Adipose tissue (tissue), 3 donors: ENCODE measurements around the gene ARMH4. TPM values are rescaled to one million over a fixed set of nuclear protein-coding genes. Genes with fewer than 3 reads are reported as not detected.

ENCODE experiments used
- H3K27ac ChIP-seq: one replicate; pipeline ENCODE4 v1.5.1; 2013; ENCODE audit warnings: low read depth, low read length
- WGBS, 3 donors: extraction: QIAGEN DNeasy Blood & Tissue Kit; methylation state at CpG; one replicate each; pipeline ENCODE4 v1.1.7; 2013; 5-methylcytosine and 5-hydroxymethylcytosine counted together
- polyA plus RNA-seq, 3 donors: library from polyadenylated mRNA; stranded (reverse); fragments of 200-250 nt; gene quantifications; one replicate each; pipeline ENCODE4 v1.2.3, GENCODE V29; 2013
- donor health status: healthy with polysubstance abuse.
- donor health status: Bipolar disorder and iron deficiency.
- donor health status: healthy.

Gene ARMH4
- polyA plus RNA-seq, 3 donors = 0.61 to 2.2 (median 1.9) TPM

DNA sequence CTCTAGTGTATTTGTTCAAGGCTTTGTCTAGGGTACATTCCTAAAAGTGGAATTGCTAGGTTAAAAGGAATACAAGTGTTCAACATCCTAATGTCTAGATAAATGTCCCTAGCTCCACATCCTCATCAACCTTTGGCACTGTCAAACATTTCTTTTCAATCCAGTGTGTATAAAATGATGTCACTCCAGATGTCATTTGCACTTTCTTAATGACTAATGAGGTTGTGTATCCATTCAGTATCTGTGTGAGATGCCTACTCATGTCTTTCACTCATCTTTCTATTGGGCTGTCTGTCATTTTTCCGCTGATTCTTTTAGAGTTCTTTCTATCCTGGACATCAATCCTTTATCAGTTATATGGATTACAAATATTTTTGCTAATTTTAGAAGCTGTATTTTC lies 43.3 kb downstream of the ARMH4 start:
- WGBS, 3 donors = 95 to 98% (median 95%) methylated on average over 1 of the region's 1 CpG
- no peak overlapping the region for H3K27ac ChIP-seq

GRCh38 chr14:58107947-58108552 lies 44.0 kb downstream of the ARMH4 start:
- no peak overlapping the region for H3K27ac ChIP-seq
- 18 to 24% (median 22%) methylated on average over 4 of the region's 4 CpGs for WGBS, 3 donors

GRCh38 chr14:58107041-58107440 lies 45.0 kb downstream of the ARMH4 start:
- 36 to 86% (median 73%) methylated on average over 1 of the region's 1 CpG for WGBS, 3 donors
- H3K27ac ChIP-seq = no peak overlapping the region

DNA sequence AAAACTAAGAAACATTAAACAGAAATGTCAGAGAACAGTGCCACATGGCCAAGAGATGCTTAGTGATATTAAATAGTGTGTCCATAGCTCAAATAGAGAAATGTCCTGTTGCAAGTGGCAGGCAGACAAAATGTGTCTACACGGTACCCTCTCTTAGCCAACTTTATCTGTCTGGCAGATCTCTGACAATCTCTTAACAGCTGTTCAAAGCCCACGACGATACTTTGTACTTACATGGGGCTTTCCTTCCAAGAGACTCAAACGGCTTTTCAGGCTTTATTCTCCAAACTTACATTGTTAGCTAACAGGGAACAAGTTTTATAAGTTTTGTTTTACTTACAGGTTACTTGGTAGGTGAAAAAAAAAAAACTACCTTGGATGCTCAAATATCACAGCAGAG lies 45.6 kb downstream of the ARMH4 start:
- 24 to 52% (median 51%) methylated on average over 4 of the region's 4 CpGs for WGBS, 3 donors
- no peak overlapping the region for H3K27ac ChIP-seq

GRCh38 chr14:58104808-58105207 lies 47.2 kb downstream of the ARMH4 start:
- WGBS, 3 donors = 40 to 54% (median 43%) methylated on average over 2 of the region's 2 CpGs
- H3K27ac ChIP-seq = no peak overlapping the region

GRCh38 chr14:58100735-58101368 lies 51.2 kb downstream of the ARMH4 start:
- H3K27ac ChIP-seq = no peak overlapping the region
- 86 to 91% (median 90%) methylated on average over 4 of the region's 4 CpGs for whole genome bisulfite sequencing, 3 donors

- 87 to 95% (median 94%) methylated on average over 5 of the region's 5 CpGs for WGBS, 3 donors
- H3K27ac ChIP-seq = no peak overlapping the region
These were observed 52.3 kb downstream of the ARMH4 start for GRCh38 chr14:58099682-58100081.

- H3K27ac ChIP-seq = no peak overlapping the region
- WGBS, 3 donors = 0 to 58% (median 39%) methylated on average over 1 of the region's 1 CpG
These were observed 53.5 kb downstream of the ARMH4 start for GRCh38 chr14:58098507-58098906.

GRCh38 chr14:58096731-58097130 lies 55.3 kb downstream of the ARMH4 start:
- H3K27ac ChIP-seq = no peak overlapping the region
- WGBS, 3 donors = 63 to 84% (median 83%) methylated on average over 2 of the region's 2 CpGs

- no peak overlapping the region for H3K27ac ChIP-seq
- WGBS, 3 donors = 80 to 92% (median 91%) methylated on average over 5 of the region's 5 CpGs
These were observed 60.0 kb downstream of the ARMH4 start for GRCh38 chr14:58091883-58092630.

- H3K27ac ChIP-seq = no peak overlapping the region
- WGBS, 3 donors = 93 to 97% (median 95%) methylated on average over 3 of the region's 3 CpGs
These were observed 62.4 kb downstream of the ARMH4 start for GRCh38 chr14:58089612-58090011.

DNA sequence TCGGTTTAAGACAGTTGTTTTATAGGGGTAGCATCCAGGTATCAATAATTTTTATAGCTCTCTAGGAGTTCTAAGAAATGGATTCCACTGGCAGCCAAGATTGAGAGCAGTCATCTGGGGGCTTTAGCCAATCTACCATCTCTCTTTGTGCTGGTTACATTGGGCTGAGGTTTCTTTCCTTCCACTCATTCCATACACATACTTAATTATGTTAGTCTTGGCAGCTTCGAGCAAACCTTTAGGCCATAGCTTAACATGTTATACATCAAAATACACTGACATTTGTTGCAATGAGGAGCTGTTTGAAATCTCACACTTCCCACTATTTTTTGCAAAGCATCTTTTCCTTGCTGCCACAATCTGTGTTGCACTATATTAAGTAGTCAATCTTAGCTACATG lies 63.1 kb downstream of the ARMH4 start:
- H3K27ac ChIP-seq = no peak overlapping the region
- 67 to 84% (median 77%) methylated on average over 2 of the region's 2 CpGs for WGBS, 3 donors

DNA sequence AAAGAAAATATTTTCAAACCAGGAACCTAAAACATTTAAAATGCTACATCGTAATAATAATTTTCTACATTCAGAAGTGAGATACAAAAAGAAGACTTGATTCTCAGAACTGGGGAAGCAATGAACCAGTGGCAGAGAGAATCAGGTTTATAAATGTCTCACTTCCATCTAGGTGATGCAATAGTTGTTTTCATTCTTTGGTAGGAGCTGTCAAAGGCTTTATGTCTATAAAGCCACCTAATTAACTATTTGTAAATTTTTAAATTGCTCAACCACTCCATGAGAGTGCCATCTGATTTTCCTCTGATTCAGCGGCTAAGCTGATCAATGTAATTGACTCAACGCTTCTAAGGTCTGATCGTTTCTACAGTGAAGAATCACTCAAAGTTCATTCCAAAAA lies 66.1 kb downstream of the ARMH4 start:
- WGBS, 3 donors = 67 to 84% (median 83%) methylated on average over 4 of the region's 4 CpGs
- H3K27ac ChIP-seq = no peak overlapping the region

DNA sequence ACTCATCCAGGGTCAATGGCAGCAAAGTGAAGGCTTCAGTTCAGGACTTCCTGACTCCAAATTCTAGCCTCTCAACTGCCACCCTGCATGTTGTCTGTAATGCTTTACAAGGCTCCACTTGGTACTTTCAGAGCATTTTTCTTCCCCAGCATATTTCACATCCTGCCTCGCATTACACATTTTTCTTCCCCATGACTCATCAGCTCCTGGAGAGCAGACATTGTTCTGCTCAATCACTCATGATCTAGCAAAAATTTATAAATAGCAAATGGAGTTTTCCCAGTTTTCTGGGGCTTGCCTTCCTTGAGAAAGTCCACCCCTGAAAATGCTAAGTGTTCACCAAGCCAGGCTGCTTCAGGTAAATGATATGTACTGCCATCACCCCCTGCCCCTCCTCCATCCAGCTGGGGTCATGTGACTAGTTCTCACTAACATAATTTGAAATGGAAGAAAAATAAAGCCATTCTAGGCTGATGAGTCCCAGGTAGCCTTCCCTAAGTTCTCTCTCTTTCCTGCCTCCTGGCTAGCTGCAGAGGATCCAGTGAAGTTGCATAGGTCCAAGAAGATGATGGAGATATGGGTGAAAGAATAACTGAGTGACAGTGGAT lies 69.4 kb downstream of the ARMH4 start:
- H3K27ac ChIP-seq = no peak overlapping the region

GRCh38 chr14:58082011-58082410 lies 70.0 kb downstream of the ARMH4 start:
- 63 to 83% (median 82%) methylated on average over 2 of the region's 2 CpGs for whole genome bisulfite sequencing, 3 donors
- H3K27ac ChIP-seq = no peak overlapping the region

More for the DNA sequence above, 69.4 kb downstream of the ARMH4 start:
- WGBS, 3 donors = 0 to 46% (median 4%) methylated on average over 1 of the region's 1 CpG

DNA sequence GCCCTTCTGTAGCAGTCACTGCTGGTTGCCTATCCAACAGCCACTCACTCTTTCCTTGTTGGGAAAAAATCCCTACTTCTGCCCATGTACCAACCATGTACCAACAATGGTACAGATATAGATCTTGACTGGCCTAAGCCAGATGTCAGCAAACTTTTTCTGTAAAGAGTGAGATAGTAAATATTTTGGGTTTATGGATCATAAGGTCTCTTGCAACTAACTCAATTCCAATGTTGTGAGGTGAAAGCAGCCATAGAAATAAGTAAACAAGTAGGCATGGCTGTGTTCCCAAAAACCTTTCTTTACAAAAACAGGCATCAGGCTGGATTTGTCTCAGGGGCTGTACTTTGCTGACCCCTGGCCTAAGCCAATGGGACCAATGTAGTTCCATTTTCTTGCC lies 73.5 kb downstream of the ARMH4 start:
- no peak overlapping the region for H3K27ac ChIP-seq

DNA sequence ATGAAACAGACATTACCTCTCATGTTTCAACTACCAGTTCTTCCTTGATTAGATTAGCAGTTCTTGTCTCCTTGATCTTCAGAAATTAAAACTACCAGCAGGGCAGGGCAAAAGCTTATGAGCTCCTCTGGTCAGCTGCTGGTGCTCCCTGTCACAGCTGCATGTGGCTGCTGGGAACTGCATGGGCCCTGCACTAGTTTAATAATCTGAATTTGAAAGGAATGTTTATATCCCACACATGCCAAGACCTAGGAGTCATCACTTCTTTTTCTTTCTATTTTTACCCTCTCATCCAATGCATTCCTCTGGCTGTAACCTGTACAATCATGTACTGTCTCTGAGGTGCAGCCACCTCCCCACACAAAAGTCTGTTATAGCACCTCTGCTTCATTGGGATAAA lies 73.9 kb downstream of the ARMH4 start:
- no peak overlapping the region for H3K27ac ChIP-seq

- 61 to 84% (median 76%) methylated on average over 1 of the region's 1 CpG for WGBS, 3 donors
These were observed 74.4 kb downstream of the ARMH4 start for GRCh38 chr14:58077621-58078020.

DNA sequence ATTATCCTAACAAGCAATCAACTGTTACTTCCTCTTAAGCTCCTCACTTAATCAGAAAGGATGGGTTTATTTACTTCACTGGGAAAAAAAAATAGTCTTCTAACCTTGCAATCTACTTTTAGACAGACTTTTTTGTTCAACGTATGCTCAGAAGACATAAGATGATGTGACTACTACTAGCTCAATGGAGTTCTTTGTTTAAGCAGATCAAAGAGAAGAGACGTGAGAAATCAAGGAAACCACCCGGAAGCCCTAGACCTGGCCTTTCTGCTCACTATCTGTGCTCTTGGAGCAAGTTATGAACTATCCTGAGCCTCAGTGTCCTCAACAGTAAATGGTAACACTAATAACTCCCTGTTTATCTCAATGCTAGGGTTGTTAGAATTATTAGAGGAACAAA lies 78.5 kb downstream of the ARMH4 start:
- H3K27ac ChIP-seq = no peak overlapping the region
- WGBS, 3 donors = 60 to 80% (median 73%) methylated on average over 3 of the region's 3 CpGs

More at GRCh38 chr14:58077621-58078020, 74.4 kb downstream of the ARMH4 start:
- no peak overlapping the region for H3K27ac ChIP-seq
